NCI-H2107 (cell line): Measurements from ENCODE around the gene DMXL2.

ENCODE experiments used
- DNase-seq: peaks from one replicate; lab custom pipeline; 2025; lab: John Stamatoyannopoulos, UW

The DMXL2 gene

GRCh38 chr15:51405693-51406523 is 216.7 kb downstream of the DMXL2 start:
- no peak for DNase-seq

DNA sequence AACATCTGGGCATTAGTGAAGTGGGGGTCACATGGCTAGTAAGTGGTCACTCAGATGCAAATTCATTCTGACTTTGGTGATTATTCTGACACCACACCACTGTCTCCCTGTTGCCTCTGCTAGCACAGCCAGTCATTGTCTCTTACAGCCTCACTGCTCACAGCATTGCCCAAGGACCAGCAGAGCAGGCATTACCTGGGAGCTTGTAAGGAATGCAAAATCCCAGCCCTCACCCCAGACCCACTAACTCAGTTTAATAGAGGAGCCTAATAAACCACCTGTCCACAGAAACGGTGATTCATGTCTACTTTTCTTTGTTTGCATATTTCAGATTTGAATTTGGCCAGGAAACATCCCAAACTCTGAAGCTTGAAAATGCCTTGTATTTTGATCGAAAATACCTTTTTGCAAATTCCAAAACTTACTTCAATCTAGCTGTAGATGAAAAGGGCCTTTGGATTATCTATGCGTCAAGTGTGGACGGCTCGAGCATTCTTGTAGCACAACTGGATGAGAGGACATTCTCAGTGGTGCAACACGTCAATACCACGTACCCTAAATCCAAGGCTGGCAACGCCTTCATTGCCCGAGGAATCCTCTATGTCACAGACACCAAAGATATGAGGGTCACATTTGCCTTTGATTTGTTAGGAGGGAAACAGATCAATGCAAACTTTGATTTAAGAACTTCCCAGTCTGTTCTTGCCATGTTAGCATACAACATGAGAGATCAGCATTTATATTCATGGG is 218.4 kb downstream of the DMXL2 start:
- no peak for DNase-seq

- DNase-seq, result no peak
Observed at GRCh38 chr15:51403072-51403878, 219.3 kb downstream of the DMXL2 start.

- DNase-seq, result no peak
Observed at GRCh38 chr15:51401872-51402517, 220.6 kb downstream of the DMXL2 start.

DNA sequence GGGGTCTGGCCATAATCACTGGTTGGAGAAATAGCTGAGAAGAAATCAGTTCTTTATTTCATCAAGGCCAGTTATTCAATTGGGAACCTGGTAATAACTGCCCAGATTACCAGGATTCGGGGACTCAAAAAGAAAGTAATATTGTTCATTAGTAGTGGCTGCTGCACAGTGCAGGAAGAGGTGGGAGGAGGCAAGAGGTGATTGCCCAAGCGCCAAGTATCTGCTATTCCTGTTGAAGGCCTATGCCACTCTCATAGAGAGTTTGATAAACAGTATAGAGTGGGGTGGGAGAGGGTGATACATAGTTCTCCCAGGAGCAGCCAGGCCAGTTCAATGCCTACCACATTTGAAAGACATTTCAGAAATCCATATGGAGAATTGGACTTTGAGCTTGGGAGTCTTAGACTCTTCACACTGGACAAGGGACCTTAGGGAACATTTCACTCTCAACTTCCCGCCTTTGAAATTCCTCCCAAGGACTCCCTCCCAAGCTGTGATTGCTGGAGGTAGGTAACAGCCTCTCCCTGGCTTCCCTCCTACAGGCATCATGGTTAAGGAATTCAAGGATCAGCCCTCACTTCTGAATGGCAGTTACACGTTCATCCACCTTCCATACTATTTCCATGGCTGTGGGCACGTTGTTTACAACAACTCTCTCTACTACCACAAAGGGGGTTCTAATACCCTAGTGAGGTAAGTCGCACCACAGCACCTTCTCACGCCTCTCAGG is 221.4 kb downstream of the DMXL2 start:
- no peak for DNase-seq

DNA sequence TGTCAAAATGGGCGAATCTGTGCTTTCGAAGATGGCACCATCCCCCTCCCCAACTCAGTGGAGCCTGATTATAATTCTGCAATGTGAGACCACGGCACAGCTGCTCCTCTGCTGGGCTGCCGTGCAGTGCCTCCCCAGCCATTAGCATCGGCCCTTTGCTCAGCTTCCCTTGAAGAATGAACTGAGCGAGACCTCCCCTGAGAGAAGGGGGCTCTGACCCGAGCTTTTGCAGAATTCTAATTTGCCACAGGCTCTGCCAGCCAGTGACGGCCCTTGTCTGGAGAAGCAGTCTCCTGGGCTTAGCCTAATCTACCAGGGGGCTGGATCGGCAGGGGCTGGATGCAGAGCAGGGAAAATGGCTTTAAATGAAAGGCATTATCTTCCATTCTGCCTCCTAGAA is 223.9 kb downstream of the DMXL2 start:
- no peak for DNase-seq
